Liver (tissue), 9 donors: Measurements from ENCODE around the gene ANXA6. TPM values are rescaled to one million over a fixed set of nuclear protein-coding genes. Genes with fewer than 3 reads are reported as not detected.

Source experiments
- DNase-seq: peaks from one replicate; pipeline ENCODE4 v3.0.0-alpha.2; 2017; ENCODE audit warnings: low spot score
- H3K27ac ChIP-seq, 2 donors: one replicate each; pipeline ENCODE4 v1.7.0; 2013; ENCODE audit warnings: inconsistent platforms in 2 of 2, low read length in 2 of 2, control low read depth in 1 of 2, low read depth in 1 of 2, mild to moderate bottlenecking in 1 of 2
- H3K27me3 ChIP-seq, 4 donors: one replicate each; pipeline versions ENCODE4 v1.6.1 to v1.7.0; 2013; ENCODE audit warnings: low read length in 3 of 4, inconsistent platforms in 1 of 4, mild to moderate bottlenecking in 1 of 4, moderate library complexity in 1 of 4; ENCODE audit not compliant: control insufficient read depth in 4 of 4, insufficient read depth in 4 of 4
- H3K36me3 ChIP-seq, 4 donors: one replicate each; pipeline versions ENCODE4 v1.6.1 to v1.7.0; 2013; ENCODE audit warnings: low read length in 3 of 4, mild to moderate bottlenecking in 3 of 4, low read depth in 1 of 4, moderate library complexity in 1 of 4; ENCODE audit not compliant: control insufficient read depth in 4 of 4, insufficient read depth in 3 of 4
- H3K4me1 ChIP-seq, 4 donors: one replicate each; pipeline versions ENCODE4 v1.6.1 to v1.7.0; 2013; ENCODE audit warnings: low read length in 3 of 4, mild to moderate bottlenecking in 3 of 4, moderate library complexity in 1 of 4; ENCODE audit not compliant: control insufficient read depth in 4 of 4, insufficient read depth in 4 of 4
- H3K4me3 ChIP-seq, 3 donors: one replicate each; pipeline versions ENCODE4 v1.6.1 to v1.7.0; 2013; ENCODE audit warnings: low read length in 3 of 3, control low read depth in 1 of 3, low read depth in 1 of 3, mild to moderate bottlenecking in 1 of 3
- H3K9ac ChIP-seq, 2 donors: one replicate each; pipeline ENCODE4 v1.7.0; 2013; ENCODE audit warnings: low read length in 2 of 2, mild to moderate bottlenecking in 2 of 2, moderate library complexity in 2 of 2, control low read depth in 1 of 2, low read depth in 1 of 2
- H3K9me3 ChIP-seq, 4 donors: one replicate each; pipeline versions ENCODE4 v1.6.1 to v1.7.0; 2013; ENCODE audit warnings: low read length in 3 of 4; ENCODE audit not compliant: control insufficient read depth in 4 of 4
- CTCF ChIP-seq: fragments of 150-350 bp; IDR thresholded peaks from 2 replicates; pipeline ENCODE4 v1.5.1; 2017; ENCODE audit warnings: improper control_type of control experiment, low read depth, low read length; ENCODE audit not compliant: missing input control
- EGR1 ChIP-seq, 2 donors: IDR thresholded peaks; 2 replicates each; pipeline ENCODE4 v1.6.1; 2016 to 2018; ENCODE audit warnings: antibody characterized with exemption in 2 of 2, low read depth in 2 of 2
- FOXA1 ChIP-seq: IDR thresholded peaks from 2 replicates; pipeline ENCODE4 v1.6.1; 2016; ENCODE audit warnings: antibody characterized with exemption
- GABPA ChIP-seq, 2 donors: IDR thresholded peaks in 1 of 2; conservative IDR thresholded peaks in 1 of 2; 2 replicates each; pipeline ENCODE4 v1.6.1; 2016; ENCODE audit warnings: antibody characterized with exemption in 2 of 2, mild to moderate bottlenecking in 1 of 2, moderate library complexity in 1 of 2
- HNF4A ChIP-seq, 2 donors: conservative IDR thresholded peaks; 2 replicates each; pipeline ENCODE4 v1.6.1; 2016; ENCODE audit warnings: antibody characterized with exemption in 2 of 2, mild to moderate bottlenecking in 2 of 2
- HNF4G ChIP-seq: IDR thresholded peaks from 2 replicates; pipeline ENCODE4 v1.6.1; 2016; ENCODE audit warnings: antibody characterized with exemption
- JUND ChIP-seq, 2 donors: IDR thresholded peaks; 2 replicates each; pipeline ENCODE4 v1.6.1; 2016; ENCODE audit warnings: antibody characterized with exemption in 2 of 2
- NR2F2 ChIP-seq: IDR thresholded peaks from 2 replicates; pipeline ENCODE4 v1.6.1; 2016; ENCODE audit warnings: antibody characterized with exemption
- REST ChIP-seq: IDR thresholded peaks from 2 replicates; pipeline ENCODE4 v1.6.1; 2016; ENCODE audit warnings: antibody characterized with exemption, mild to moderate bottlenecking
- RXRA ChIP-seq, 2 donors: IDR thresholded peaks; 2 replicates each; pipeline ENCODE4 v1.6.1; 2017 to 2018; ENCODE audit warnings: antibody characterized with exemption in 2 of 2, mild to moderate bottlenecking in 1 of 2
- SP1 ChIP-seq: IDR thresholded peaks from 2 replicates; pipeline ENCODE4 v1.6.1; 2018; ENCODE audit warnings: antibody characterized with exemption, mild to moderate bottlenecking
- TAF1 ChIP-seq: conservative IDR thresholded peaks from 2 replicates; pipeline ENCODE4 v1.6.1; 2016; ENCODE audit warnings: antibody characterized with exemption, mild to moderate bottlenecking
- YY1 ChIP-seq: IDR thresholded peaks from 2 replicates; pipeline ENCODE4 v1.6.1; 2016; ENCODE audit warnings: antibody characterized with exemption, mild to moderate bottlenecking
- WGBS: extraction: QIAGEN DNeasy Blood & Tissue Kit; methylation state at CpG from one replicate; pipeline ENCODE4 v1.1.7; 2013; 5-methylcytosine and 5-hydroxymethylcytosine counted together
- polyA plus RNA-seq, 2 donors: library from polyadenylated mRNA; stranded (reverse) in 1 of 2; unstranded in 1 of 2; fragments of 200-250 nt in 1 of 2; fragments of >200 nt in 1 of 2; fragmentation: Nextera tagmentation in 1 of 2; extraction: Ambion mirVana in 1 of 2; gene quantifications; one replicate each; pipeline versions ENCODE4 v1.2.1 to v1.2.3, GENCODE V29; 2013 to 2015
- total RNA-seq, 2 donors: library from RNA; depleted of rRNA; stranded (reverse); fragments of >200 nt; gene quantifications; one replicate each; pipeline ENCODE4 v1.2.3, GENCODE V29; 2014
- donor health status: healthy.
- donor health status: healthy.
- donor health status: healthy.
- donor health status: healthy.
- donor health status: healthy.

Gene ANXA6
- total and polyA plus RNA-seq, 4 donors: 52.7 to 215 (median 126) TPM

GRCh38 chr5:151062405-151063141, 95.0 kb downstream of the ANXA6 start:
- DNase-seq: no peak
- Histone ChIP-seq H3K9me3 (no peaks in the 10 kb centered on the region), H3K9ac (no peak overlapping the region), H3K27me3 (no peaks in the 10 kb centered on the region), H3K27ac (peak overlapping the region in 1 of 2 donors; percentile 72), H3K36me3 (peaks cover 0 to 25% (median 23%) of the 10 kb centered on the region in 4 donors), H3K4me3 (no peak overlapping the region), H3K4me1 (peaks cover 10 to 53% (median 34%) of the 10 kb centered on the region in 4 donors)
- WGBS: 94% methylated on average over 5 of the region's 5 CpGs
- TF ChIP-seq RXRA (IDR thresholded peaks at IDR 0.05) (no peak), TAF1 (no peak), CTCF (no peak), JUND (IDR thresholded peaks at IDR 0.05) (no peak), HNF4G (no peak), YY1 (no peak), NR2F2 (no peak), HNF4A (conservative IDR thresholded peaks at IDR 0.05) (no peak), REST (no peak), EGR1 (IDR thresholded peaks at IDR 0.05; ENCODE audit: low read depth in 2 of 2) (no peak), SP1 (no peak)

GRCh38 chr5:151060742-151061141, 96.8 kb downstream of the ANXA6 start:
- Histone ChIP-seq H3K27ac (peak overlapping the region; percentile 81 to 94), H3K4me1 (peaks cover 10 to 54% (median 34%) of the 10 kb centered on the region in 4 donors), H3K27me3 (no peaks in the 10 kb centered on the region), H3K4me3 (no peak overlapping the region), H3K36me3 (peaks cover 0 to 28% (median 21%) of the 10 kb centered on the region in 4 donors), H3K9ac (no peak overlapping the region), H3K9me3 (no peaks in the 10 kb centered on the region)
- no peak for TF ChIP-seq REST
- TF ChIP-seq TAF1: no peak
- TF ChIP-seq GABPA (IDR thresholded peaks at IDR 0.05 in 1 of 2, conservative IDR thresholded peaks at IDR 0.05 in 1 of 2): no peak
- TF ChIP-seq FOXA1: no peak
- no peak for DNase-seq
- WGBS: 83% methylated on average over 6 of the region's 6 CpGs
